ENCODE results near the gene PUS7.

- no peak for TF ChIP-seq CTCF (IDR thresholded peaks at IDR 0.05)
- TF ChIP-seq EP300 (IDR thresholded peaks at IDR 0.05): no peak
Observed at GRCh38 chr7:105538339-105538738, 16.3 kb upstream of the PUS7 start.

Data from stomach (tissue), 4 donors.